Measurements from ENCODE around the gene TBC1D23.
"Not testable (repeated sequence)": the region's sequence is repeated elsewhere in the genome, so short reads cannot be mapped to it uniquely, and the experiment has no call there.

The TBC1D23 gene

GRCh38 chr3:100340527-100340926, 79.7 kb downstream of the TBC1D23 start:
- DNase-seq (ENCODE audit: low read depth in 2 of 3, low spot score in 1 of 3), result no peak

GRCh38 chr3:100348727-100349126, 87.9 kb downstream of the TBC1D23 start:
- no peak for DNase-seq (ENCODE audit: low read depth in 2 of 3, low spot score in 1 of 3)

GRCh38 chr3:100351770-100352169, 91.0 kb downstream of the TBC1D23 start:
- DNase-seq (ENCODE audit: low read depth in 2 of 3, low spot score in 1 of 3), result not testable (repeated sequence)

GRCh38 chr3:100352296-100353231, 91.8 kb downstream of the TBC1D23 start:
- no peak for DNase-seq (ENCODE audit: low read depth in 2 of 3, low spot score in 1 of 3)

- no peak for DNase-seq (ENCODE audit: low read depth in 2 of 3, low spot score in 1 of 3)
These were observed 94.1 kb downstream of the TBC1D23 start for GRCh38 chr3:100354850-100355249.

GRCh38 chr3:100358413-100358812, 97.6 kb downstream of the TBC1D23 start:
- no peak for DNase-seq (ENCODE audit: low read depth in 2 of 3, low spot score in 1 of 3)

- DNase-seq (ENCODE audit: low read depth in 2 of 3, low spot score in 1 of 3), result no peak
These were observed 98.2 kb downstream of the TBC1D23 start for GRCh38 chr3:100359035-100359434.

GRCh38 chr3:100360757-100361496, 100.1 kb downstream of the TBC1D23 start:
- DNase-seq (ENCODE audit: low read depth in 2 of 3, low spot score in 1 of 3), result no peak

GRCh38 chr3:100361897-100362296, 101.1 kb downstream of the TBC1D23 start:
- no peak for DNase-seq (ENCODE audit: low read depth in 2 of 3, low spot score in 1 of 3)

- DNase-seq (ENCODE audit: low read depth in 2 of 3, low spot score in 1 of 3), result no peak
These were observed 103.6 kb downstream of the TBC1D23 start for GRCh38 chr3:100364421-100364820.

GRCh38 chr3:100366424-100366823, 105.6 kb downstream of the TBC1D23 start:
- no peak for DNase-seq (ENCODE audit: low read depth in 2 of 3, low spot score in 1 of 3)

GRCh38 chr3:100368441-100368840, 107.6 kb downstream of the TBC1D23 start:
- no peak for DNase-seq (ENCODE audit: low read depth in 2 of 3, low spot score in 1 of 3)

- DNase-seq (ENCODE audit: low read depth in 2 of 3, low spot score in 1 of 3), result no peak
These were observed 110.0 kb downstream of the TBC1D23 start for GRCh38 chr3:100370756-100371155.

- DNase-seq (ENCODE audit: low read depth in 2 of 3, low spot score in 1 of 3), result no peak
These were observed 113.7 kb downstream of the TBC1D23 start for GRCh38 chr3:100374521-100374920.

All from stimulated activated CD4-positive, alpha-beta T cell treated with anti-CD3 and anti-CD28 coated beads, Interleukin-12 subunit alpha, Interleukin-12 subunit beta, amount 100 ng/mL, for 48 hours (primary cell).